ENCODE results near the gene MAP7.
A peak's percentile ranks its signal among the peaks of the same experiment; 100 is the strongest.

The MAP7 gene

DNA sequence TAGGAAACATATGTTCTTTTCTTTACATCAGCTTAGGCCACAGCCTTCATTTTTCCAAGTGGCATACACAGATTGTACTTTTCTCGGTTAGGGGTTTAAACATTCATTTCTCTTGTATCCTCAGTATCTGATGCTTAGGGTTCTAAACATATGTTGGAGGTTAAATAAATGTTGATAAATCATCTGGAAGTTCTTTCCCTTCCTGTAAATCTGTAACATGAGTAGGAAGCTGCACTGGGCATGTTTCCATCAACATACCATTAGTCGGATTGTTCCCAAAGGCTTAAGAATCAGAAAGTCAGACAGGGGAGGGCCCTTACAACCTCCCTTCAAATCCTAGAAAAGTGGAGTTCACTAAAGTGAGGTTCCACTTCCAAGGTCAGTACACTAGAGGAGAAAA is 205.8 kb downstream of the MAP7 start:
- TF ChIP-seq, protein P1, sequence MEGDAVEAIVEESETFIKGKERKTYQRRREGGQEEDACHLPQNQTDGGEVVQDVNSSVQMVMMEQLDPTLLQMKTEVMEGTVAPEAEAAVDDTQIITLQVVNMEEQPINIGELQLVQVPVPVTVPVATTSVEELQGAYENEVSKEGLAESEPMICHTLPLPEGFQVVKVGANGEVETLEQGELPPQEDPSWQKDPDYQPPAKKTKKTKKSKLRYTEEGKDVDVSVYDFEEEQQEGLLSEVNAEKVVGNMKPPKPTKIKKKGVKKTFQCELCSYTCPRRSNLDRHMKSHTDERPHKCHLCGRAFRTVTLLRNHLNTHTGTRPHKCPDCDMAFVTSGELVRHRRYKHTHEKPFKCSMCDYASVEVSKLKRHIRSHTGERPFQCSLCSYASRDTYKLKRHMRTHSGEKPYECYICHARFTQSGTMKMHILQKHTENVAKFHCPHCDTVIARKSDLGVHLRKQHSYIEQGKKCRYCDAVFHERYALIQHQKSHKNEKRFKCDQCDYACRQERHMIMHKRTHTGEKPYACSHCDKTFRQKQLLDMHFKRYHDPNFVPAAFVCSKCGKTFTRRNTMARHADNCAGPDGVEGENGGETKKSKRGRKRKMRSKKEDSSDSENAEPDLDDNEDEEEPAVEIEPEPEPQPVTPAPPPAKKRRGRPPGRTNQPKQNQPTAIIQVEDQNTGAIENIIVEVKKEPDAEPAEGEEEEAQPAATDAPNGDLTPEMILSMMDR (IDR thresholded peaks at IDR 0.05; ENCODE audit: low read depth, low read length): no peak
- DNase-seq (ENCODE audit: extremely low read depth, low read depth): peak; percentile 44

DNA sequence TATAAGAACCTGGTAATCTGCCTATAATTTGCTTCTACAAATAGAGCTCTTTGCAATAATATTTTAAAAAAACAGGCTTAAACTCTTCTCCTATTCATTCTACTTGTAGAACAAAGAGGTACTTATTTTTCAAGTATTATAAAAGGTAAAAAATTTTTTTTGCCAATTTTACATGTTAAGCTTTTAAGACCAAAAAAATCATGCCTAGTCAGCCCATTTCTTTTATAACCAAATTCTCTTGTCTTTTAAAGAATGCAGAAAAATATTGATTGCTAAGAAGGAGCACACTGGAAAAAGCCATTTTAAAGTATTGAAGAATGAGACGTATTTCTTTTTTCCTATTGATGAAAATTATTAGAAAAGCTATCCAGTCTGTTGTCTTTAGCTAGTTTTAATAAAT is 206.5 kb downstream of the MAP7 start:
- TF ChIP-seq, protein P1 (IDR thresholded peaks at IDR 0.05; ENCODE audit: low read depth, low read length): no peak
- no peak for DNase-seq (ENCODE audit: extremely low read depth, low read depth)

DNA sequence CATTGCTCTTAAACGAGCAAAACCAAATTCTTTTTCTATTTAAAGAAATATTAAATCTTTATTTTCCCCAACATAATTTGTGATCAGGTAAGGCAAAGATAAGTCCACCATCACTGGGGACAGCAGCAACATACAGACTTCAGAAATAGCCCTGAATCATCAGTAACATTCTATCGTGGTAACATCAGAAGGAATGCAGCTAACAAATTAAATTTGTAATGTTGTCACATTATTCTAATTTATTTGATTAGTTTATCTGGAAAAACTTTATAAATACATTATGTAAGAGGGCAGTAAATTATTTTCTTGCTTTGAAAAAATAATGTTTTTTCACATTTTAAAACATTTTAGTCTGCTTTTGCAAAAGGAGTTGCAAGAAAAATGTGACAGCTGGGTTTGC is 206.9 kb downstream of the MAP7 start:
- TF ChIP-seq, protein P1 (IDR thresholded peaks at IDR 0.05; ENCODE audit: low read depth, low read length): no peak
- DNase-seq (ENCODE audit: extremely low read depth, low read depth): no peak

DNA sequence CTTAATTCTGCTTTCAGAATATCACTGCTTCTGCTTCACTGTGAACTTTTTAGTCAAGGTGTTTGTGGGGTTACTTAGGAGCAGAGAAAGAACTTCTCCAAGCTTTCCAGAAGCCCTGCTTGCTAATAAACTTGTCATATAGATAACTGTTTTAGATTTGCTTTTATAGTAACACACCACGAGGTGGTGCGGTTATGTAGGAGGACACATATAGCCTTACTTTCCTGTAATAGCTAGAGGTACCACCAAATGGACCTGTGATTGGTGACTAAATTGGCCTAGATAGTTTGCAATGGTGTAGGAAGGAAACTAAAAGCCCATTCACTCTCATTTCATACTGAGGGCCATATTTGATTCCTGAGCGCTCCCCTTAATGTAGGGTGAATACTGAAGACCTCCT is 208.3 kb downstream of the MAP7 start:
- no peak for DNase-seq (ENCODE audit: extremely low read depth, low read depth)
- TF ChIP-seq, protein P1 (IDR thresholded peaks at IDR 0.05; ENCODE audit: low read depth, low read length): no peak

DNA sequence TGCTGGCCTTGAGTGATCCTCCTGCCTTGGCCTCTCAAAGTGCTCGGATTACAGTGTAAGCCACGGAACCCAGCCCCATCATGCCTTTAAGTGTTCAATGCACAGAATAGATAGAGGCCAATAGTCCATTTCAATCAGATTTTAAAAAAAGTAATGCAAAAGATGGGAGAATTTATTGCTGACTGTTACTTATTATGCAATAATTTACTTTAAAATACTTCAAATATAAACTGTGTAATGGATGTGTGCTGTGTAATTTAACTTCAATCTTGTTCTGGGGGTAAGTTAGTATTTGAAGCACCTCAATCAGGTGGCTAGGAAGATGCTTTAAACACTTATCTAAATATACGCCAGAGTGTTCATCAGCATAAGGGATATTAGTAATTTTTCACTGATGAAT is 208.9 kb downstream of the MAP7 start:
- no peak for DNase-seq (ENCODE audit: extremely low read depth, low read depth)
- TF ChIP-seq, protein P1 (IDR thresholded peaks at IDR 0.05; ENCODE audit: low read depth, low read length): no peak

DNA sequence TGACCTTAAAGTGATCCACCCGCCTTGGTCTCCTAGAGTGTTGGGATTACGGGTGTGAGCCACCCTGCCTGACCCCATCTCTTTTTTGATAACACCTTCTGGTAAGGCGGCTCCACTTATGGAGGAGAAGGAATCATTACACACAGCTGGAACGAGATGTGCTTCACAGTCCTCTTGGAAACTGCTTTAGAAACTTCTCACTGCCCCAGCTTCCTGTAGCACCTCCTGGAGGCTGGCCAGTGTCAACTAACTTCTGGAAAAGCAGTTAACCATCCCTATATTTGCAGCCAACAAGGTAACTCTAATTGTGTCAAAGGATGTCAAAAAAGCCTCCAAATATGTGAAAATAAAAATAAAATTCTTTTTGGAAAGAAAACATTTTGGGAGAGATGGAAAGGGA is 211.7 kb downstream of the MAP7 start:
- TF ChIP-seq, protein P1 (IDR thresholded peaks at IDR 0.05; ENCODE audit: low read depth, low read length): no peak
- DNase-seq (ENCODE audit: extremely low read depth, low read depth): no peak

DNA sequence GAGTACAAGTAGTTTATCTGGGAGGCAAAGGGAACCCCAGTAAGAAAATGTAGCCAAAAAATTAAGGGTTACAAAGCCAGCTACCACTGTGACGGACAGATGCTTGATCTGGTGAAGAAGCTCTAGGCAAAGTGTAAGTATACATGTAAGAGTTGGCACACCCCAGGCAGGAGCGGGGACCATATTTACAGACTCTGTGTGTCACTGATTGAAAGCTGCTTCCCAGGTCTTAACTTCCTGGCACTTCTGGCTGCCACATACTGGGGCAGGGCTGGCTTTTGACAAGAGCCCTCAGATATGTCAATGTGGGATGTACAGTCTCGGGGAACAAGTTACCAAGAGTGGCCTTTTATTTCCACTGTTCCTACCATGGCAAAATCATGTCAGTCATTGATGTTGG is 212.6 kb downstream of the MAP7 start:
- DNase-seq (ENCODE audit: extremely low read depth, low read depth): no peak
- TF ChIP-seq, protein P1 (IDR thresholded peaks at IDR 0.05; ENCODE audit: low read depth, low read length): no peak
